Measurements from ENCODE around the gene TENT5A.

- no peak for TF ChIP-seq RAD21 (IDR thresholded peaks at IDR 0.05)
- no peak for TF ChIP-seq CTCF (IDR thresholded peaks at IDR 0.05; ENCODE audit: low read depth, low read length, missing input control)
- no peak for TF ChIP-seq TAF1 (conservative IDR thresholded peaks at IDR 0.05)
- no peak for TF ChIP-seq REST (IDR thresholded peaks at IDR 0.05)
- no peak for TF ChIP-seq YY1 (IDR thresholded peaks at IDR 0.05)
- no peak for TF ChIP-seq GABPA (IDR thresholded peaks at IDR 0.05 in 1 of 2, conservative IDR thresholded peaks at IDR 0.05 in 1 of 2)
- no peak for TF ChIP-seq ATF3 (IDR thresholded peaks at IDR 0.05)
- TF ChIP-seq ZBTB33 (IDR thresholded peaks at IDR 0.05): no peak
- TF ChIP-seq MAX (IDR thresholded peaks at IDR 0.05): no peak
- TF ChIP-seq FOXA1 (IDR thresholded peaks at IDR 0.05): no peak
- TF ChIP-seq JUND (IDR thresholded peaks at IDR 0.05): no peak
Measured at GRCh38 chr6:81718126-81718525, 34.4 kb downstream of the TENT5A start.

Measured in liver (tissue), 3 donors.